Measurements from ENCODE around the gene NCKAP5.

The NCKAP5 gene

DNA sequence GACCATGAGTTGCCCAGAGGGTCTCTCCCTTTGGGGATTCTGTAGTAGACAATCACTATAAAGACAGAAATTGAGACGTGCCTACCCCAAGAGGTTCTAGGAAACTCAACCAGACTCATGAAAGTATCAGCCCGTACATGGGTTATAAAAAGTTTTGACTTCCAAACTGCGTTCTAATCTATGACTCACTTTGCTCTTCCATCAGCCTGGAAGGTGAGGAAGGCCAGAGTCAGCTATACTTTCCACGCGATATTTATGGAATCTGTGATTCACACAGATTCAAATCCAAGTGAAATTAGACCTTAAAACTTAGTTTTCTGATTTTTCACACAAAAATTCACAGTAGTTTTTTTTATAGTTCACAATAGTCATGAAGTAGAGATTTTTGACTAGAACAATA is 890.6 kb downstream of the NCKAP5 start:
- no peak for DNase-seq

- DNase-seq: no peak
These were observed 891.3 kb downstream of the NCKAP5 start for GRCh38 chr2:132676999-132677398.

GRCh38 chr2:132671151-132671835 is 897.0 kb downstream of the NCKAP5 start:
- no peak for DNase-seq

- DNase-seq: no peak
These were observed 897.6 kb downstream of the NCKAP5 start for GRCh38 chr2:132670496-132671150.

DNA sequence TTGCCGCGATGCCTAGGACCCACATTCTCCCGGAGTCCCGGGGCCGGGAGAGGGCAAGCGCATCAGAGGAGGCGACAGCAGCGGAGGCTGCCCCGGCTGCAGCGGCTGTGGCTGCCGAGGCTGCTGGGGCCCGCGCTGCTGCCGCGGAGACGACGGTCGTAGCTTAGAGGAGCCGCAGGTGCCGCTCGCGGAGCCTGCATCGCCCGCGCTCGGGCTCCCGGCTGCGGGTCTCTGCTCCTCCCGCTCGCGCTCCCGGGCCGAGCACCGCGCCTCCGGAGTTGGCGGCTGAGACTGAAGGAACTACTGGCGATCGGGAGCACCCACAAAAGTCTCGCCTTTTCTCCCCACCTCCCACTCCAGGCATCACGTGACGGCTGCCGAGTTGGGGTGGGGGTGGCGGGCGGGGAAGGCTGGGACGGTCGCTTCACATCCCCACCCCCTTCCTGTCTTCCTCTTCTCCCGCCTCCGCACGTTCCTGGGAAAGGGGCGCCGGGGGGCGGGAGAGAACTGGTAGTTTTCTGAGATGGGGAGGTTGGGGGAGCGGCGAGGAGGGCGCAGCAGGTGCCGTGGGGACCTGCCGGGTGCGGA is 898.3 kb downstream of the NCKAP5 start, which contains the start of gene LYPD1:
LYPD1 (minus strand) TSS at position 298 of the 588 bp plus-strand sequence; CDS start at position 25, 273 bp downstream.
- DNase-seq: no peak

DNA sequence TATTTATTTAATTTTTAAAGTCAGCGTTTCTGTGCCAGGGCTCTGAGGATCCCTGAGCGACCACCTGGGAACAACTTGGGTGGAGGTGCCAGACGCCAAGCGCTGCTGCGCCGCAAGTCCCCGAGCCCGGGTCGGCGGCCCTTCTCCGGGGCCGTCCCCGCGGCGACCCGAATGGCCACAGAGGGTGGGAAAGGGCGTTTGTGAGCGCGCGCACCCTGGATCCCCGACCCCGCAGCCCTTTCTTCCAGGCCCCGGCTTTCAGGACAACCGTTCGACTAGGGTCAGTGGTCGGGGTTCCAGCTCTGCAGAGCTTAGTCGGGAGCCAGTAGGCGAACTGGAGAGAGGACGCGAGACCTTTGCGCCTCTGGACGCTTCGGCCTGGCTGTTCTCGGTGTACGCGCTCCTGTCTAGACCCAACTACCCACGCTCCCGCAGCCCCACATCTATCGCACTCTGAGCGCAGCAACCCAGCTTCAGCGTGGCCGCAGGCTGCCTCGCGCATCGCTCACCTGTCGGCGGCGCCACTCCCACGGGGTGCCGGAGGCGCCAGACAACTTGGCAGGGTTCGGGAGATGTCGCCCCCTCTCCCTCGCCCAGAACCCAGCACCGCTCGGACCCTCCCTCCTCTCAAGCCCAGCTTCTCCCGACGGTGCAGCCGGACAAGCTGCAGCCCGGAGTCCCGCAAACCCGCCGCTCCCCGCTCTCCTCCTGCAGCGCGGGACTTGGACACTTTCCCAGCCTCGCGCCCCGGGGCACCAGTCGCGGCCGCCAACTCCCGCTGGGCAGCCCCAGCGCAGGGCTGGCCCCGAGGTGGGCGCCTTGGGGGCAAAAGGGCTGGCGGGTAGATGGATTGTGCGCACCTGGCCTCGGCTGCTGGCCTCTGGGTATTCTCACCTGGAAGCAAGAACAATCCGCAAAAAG is 899.0 kb downstream of the NCKAP5 start:
- DNase-seq: no peak

GRCh38 chr2:132668189-132668823 is 900.0 kb downstream of the NCKAP5 start:
- DNase-seq: no peak

DNA sequence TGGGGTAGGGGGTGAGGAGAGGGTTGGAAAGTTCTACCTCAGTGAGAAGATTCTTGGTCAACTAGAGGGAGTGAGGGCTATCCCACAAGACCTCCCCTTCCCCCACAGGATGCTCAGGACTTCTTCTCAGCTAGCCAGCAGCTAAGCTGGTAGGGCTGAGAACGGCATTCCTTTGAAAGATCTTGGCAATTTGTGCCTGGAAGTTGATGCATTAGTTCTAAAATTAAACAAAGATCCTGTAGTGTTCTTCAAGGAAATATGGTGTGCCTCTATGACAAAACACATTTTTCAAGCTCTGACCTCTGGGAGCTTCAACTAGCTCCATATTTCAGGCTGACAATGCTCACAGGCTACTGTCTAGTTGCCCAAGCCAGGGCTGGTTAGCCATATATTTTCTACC is 900.6 kb downstream of the NCKAP5 start:
- DNase-seq: no peak

- DNase-seq: no peak
These were observed 902.7 kb downstream of the NCKAP5 start for GRCh38 chr2:132665401-132666140.

- DNase-seq: no peak
These were observed 904.2 kb downstream of the NCKAP5 start for GRCh38 chr2:132664096-132664495.

GRCh38 chr2:132662732-132663131 is 905.5 kb downstream of the NCKAP5 start:
- no peak for DNase-seq

DNA sequence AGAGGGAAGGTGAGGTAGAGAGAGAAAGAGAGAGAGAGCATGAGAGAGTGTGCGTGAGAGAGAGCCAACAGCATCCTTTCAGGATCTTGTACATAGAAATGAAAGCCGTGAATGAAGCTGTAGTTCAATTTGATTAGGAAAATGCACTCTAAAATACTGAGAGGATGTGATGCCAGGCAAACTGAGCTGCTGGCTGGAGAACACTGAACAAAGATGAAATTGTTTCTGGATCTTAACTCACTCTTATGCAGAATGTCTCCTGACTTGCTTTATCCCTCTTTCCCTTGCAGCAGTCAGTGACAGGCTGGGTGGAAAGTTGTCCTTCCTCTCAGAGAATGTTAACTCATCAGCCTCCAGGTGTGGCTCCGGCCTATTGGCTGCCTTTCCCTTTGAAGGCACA is 908.9 kb downstream of the NCKAP5 start:
- DNase-seq: no peak

GRCh38 chr2:132656266-132656975 is 911.8 kb downstream of the NCKAP5 start:
- DNase-seq: no peak

DNA sequence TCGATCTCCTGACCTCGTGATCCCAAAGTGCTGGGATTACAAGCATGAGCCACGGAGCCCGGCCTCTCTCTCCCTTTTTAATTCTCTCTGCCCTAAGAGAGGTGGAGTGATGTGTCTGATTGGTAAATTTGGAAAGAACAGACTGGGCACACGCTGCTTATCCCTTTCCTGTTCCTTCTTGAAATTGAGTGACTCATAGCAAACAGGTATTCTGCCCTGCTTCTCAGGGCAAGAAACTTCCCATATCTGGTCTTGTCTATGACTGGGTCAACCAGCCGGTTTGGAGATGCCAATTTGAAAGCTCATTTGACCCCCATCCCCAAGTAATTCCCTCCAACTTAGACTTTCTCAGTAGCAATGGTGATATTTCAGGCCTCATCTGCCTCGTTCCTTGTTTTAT is 913.3 kb downstream of the NCKAP5 start:
- DNase-seq: no peak

DNA sequence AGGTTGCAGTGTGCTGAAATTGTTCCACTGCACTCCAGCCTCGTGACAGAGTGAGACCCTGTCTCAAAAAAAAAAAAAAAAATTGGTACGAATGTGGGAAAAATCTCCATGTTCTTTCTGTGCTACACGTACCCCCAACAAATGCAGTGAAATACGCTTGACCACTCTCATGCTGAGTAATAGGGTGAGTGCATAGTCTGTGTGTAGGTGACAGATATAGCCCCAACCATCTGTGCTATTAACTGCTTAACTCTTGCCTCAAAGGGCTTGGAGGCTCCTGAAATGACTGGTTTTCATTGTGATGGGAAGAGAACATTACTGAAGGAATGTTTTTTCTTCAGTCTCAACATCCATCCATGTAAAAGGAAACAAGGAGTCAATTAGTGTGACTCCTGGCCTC is 913.9 kb downstream of the NCKAP5 start:
- no peak for DNase-seq

- no peak for DNase-seq
These were observed 915.8 kb downstream of the NCKAP5 start for GRCh38 chr2:132652474-132652873.

GRCh38 chr2:132651115-132652045 is 916.9 kb downstream of the NCKAP5 start:
- no peak for DNase-seq

DNA sequence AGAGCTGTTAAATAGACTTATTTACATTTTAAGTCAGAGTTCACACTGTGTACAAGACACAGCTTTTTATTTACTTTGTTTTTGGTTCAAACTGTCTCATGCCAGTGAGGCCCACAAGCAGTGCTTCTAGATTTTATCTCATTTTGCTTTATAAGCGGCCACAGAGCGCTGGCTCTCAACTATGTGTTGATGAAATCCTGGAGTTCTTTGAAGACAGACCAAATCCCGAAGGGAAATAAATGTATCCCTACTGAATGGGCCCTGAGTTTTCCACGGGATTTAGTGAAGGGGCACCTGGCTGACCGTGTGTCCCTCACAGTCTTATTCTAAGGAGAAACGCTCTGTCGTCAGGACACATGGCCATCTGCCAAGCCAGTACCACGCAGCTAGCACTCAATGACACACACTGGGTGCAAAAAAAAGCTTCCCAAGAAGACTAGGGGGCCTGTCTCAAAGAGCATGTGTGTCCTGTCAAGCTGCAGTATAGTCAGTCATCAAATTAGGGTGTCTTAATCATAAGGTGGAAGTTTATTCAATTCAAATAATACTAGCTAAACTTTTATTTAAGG is 921.6 kb downstream of the NCKAP5 start:
- no peak for DNase-seq

DNA sequence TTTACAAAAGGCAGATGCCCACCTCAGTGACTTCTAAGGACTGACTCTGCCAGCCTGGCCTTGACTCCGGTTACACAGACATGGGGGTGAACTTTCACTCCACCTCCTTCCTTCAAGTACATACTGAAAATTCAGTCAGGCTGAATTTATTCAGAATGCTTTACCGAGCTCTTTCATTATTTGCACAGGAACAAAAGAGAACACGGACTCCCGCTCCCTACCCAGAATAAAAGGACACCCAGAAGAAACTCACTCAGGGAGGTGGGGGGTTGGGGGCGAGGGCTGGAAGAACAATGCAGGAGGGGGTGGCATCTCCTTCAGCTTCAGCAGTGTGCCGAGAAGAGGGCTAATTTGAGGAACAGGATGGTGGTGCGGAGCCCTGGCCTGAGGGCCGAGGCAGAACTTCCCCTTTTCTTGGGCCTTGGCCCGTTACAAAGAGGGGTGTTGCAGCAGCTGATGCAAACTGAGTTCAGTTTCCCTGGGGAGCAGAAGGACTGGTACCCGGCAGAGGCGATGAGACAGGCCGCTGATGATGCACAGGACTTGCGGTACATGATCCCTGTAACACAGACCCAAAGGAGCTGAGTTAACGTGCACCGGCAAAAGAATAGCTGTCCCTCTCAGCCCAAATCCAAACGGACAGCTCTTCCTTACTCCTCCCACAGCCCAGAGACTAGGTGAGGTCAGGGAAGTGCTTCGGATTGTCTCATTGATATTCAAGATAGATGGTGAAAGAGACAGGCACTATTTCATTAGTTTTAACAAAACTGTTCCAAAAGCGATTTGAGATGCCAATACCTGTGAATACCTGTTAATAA is 922.3 kb downstream of the NCKAP5 start:
- DNase-seq: no peak
